ENCODE measurements around the gene IL18. TPM values are rescaled to one million over a fixed set of nuclear protein-coding genes. Genes with fewer than 3 reads are reported as not detected.

The IL18 gene
- total RNA-seq, 1 donor from 2014 or later, result not detected

Other genes with a start within 250 kb of the IL18 start
- gene C11orf52, start 245.2 kb downstream of the IL18 start, total RNA-seq (ENCODE audit: unreplicated experiment), result not detected
- gene DIXDC1, start 226.8 kb downstream of the IL18 start, total RNA-seq (ENCODE audit: unreplicated experiment), result 27.2 TPM
- 55.0 TPM for gene DLAT, start 138.7 kb downstream of the IL18 start, total RNA-seq (ENCODE audit: unreplicated experiment)
- 1.4 TPM for gene PIH1D2, start 90.1 kb downstream of the IL18 start, total RNA-seq (ENCODE audit: unreplicated experiment)
- 22.3 TPM for gene NKAPD1, start 89.8 kb downstream of the IL18 start, total RNA-seq (ENCODE audit: unreplicated experiment)
- gene TIMM8B, start 77.3 kb downstream of the IL18 start, total RNA-seq (ENCODE audit: unreplicated experiment), result 88.9 TPM
- gene SDHD, start 77.2 kb downstream of the IL18 start, total RNA-seq (ENCODE audit: unreplicated experiment), result 19.7 TPM
- gene TEX12, start 3.3 kb upstream of the IL18 start, total RNA-seq (ENCODE audit: unreplicated experiment), result not detected
- 2.6 TPM for gene BCO2, start 11.4 kb upstream of the IL18 start, total RNA-seq (ENCODE audit: unreplicated experiment)
- 47.7 TPM for gene PTS, start 62.3 kb upstream of the IL18 start, total RNA-seq (ENCODE audit: unreplicated experiment)
- gene PLET1, start 96.8 kb upstream of the IL18 start, total RNA-seq (ENCODE audit: unreplicated experiment), result not detected